A549 (cell line): ENCODE measurements around the gene SSUH2. TPM values are rescaled to one million over a fixed set of nuclear protein-coding genes. Genes with fewer than 3 reads are reported as not detected.

Source experiments
- ATAC-seq, 2 experiments: fragments of 200-7000 bp in 1 of 2; fragments of >200 bp in 1 of 2; cut with Nextera tagmentation in 1 of 2; cut with Tn5 transposase in 1 of 2; 3 replicates each; pipeline versions ENCODE4 v1.8.0 to v1.9.1; 2018 to 2020; ENCODE audit warnings: mild to moderate bottlenecking in 1 of 2, moderate library complexity in 1 of 2
- CTCF ChIA-PET: fragments of 300-600 bp; sonication (Branson Sonifier 250); formaldehyde crosslinking; extraction: SDS; loops from one replicate; lab custom pipeline; 2021; ENCODE audit warnings: antibody characterized with exemption, inconsistent platforms; lab: Yijun Ruan, JAX
- POLR2A ChIA-PET: fragments of 350-600 bp; formaldehyde crosslinking; extraction: SDS; loops from one replicate; lab custom pipeline; 2021; ENCODE audit warnings: antibody characterized with exemption, inconsistent platforms; lab: Yijun Ruan, JAX
- DNase-seq, 2 experiments: peaks; one replicate each; pipeline versions ENCODE4 v3.0.0 to v3.0.0-alpha.2; 2011 to 2016; ENCODE audit warnings: low read depth in 1 of 2, low spot score in 1 of 2
- FAIRE-seq: peaks from 2 replicates; lab custom pipeline; 2011; peaks lifted over from hg19 to GRCh38; lab: Jason Lieb, UNC
- H3K27ac ChIP-seq, 2 experiments: fragments of >200 bp; sonication (Bioruptor Twin); formaldehyde crosslinking; 3 replicates each; pipeline ENCODE4 v1.5.1; 2016 to 2017
- H3K4me1 ChIP-seq: fragments of >200 bp; sonication (Bioruptor Twin); formaldehyde crosslinking; 3 replicates; pipeline ENCODE4 v1.6.1; 2016
- H3K4me2 ChIP-seq: fragments of >200 bp; sonication (Bioruptor Twin); formaldehyde crosslinking; 3 replicates; pipeline ENCODE4 v1.6.1; 2016
- H3K4me3 ChIP-seq: fragments of >200 bp; sonication (Bioruptor Twin); formaldehyde crosslinking; 3 replicates; pipeline ENCODE4 v1.5.1; 2016
- H3K9me3 ChIP-seq: fragments of >200 bp; sonication (Bioruptor Twin); formaldehyde crosslinking; 3 replicates; pipeline ENCODE4 v1.6.1; 2016
- ATOH8 ChIP-seq: fragments of 250-450 bp; sonication (Bioruptor Pico); IDR thresholded peaks from 2 replicates; pipeline ENCODE4 v1.5.0; 2020; ENCODE audit warnings: low read depth, mild to moderate bottlenecking, moderate library complexity
- BHLHE40 ChIP-seq: IDR thresholded peaks from 2 replicates; pipeline ENCODE4 v1.6.1; 2012; ENCODE audit warnings: low read depth, low read length, inconsistent platforms
- CBX8 ChIP-seq: fragments of 200-600 bp; sonication (generic); IDR thresholded peaks from 2 replicates; pipeline ENCODE4 v1.6.1; 2016
- CHD2 ChIP-seq: fragments of 150-350 bp; IDR thresholded peaks from 2 replicates; pipeline ENCODE4 v1.6.1; 2014; ENCODE audit warnings: low read length; ENCODE audit not compliant: partially characterized antibody
- CHD4 ChIP-seq: fragments of 200-600 bp; sonication (generic); IDR thresholded peaks from 2 replicates; pipeline ENCODE4 v1.6.1; 2016; ENCODE audit warnings: antibody characterized with exemption, mild to moderate bottlenecking, borderline replicate concordance
- HOXA7 ChIP-seq: fragments of 250-450 bp; sonication (Bioruptor Pico); IDR thresholded peaks from 2 replicates; pipeline ENCODE4 v1.5.0; 2020; ENCODE audit warnings: mild to moderate bottlenecking, moderate library complexity
- JUN ChIP-seq, 2 experiments: fragments of >200 bp; sonication (Bioruptor Twin); formaldehyde crosslinking; IDR thresholded peaks; 2 replicates in 1 of 2; 3 replicates in 1 of 2; pipeline ENCODE4 v1.6.1; 2016 to 2017
- NFE2L2 ChIP-seq: fragments of 150-350 bp; conservative IDR thresholded peaks from 2 replicates; pipeline ENCODE4 v1.6.1; 2014; ENCODE audit warnings: low read length
- PBX3 ChIP-seq: IDR thresholded peaks from 2 replicates; pipeline ENCODE4 v1.6.1; 2012
- RCOR1 ChIP-seq: fragments of 150-350 bp; IDR thresholded peaks from 2 replicates; pipeline ENCODE4 v1.6.1; 2014; ENCODE audit warnings: antibody characterized with exemption, low read length, low read depth
- RNF2 ChIP-seq: fragments of 200-600 bp; sonication (generic); IDR thresholded peaks from 2 replicates; pipeline ENCODE4 v1.6.1; 2016; ENCODE audit warnings: low read depth, mild to moderate bottlenecking, antibody characterized with exemption, moderate library complexity, borderline replicate concordance
- SMC3 ChIP-seq: fragments of >200 bp; sonication (Bioruptor Twin); formaldehyde crosslinking; IDR thresholded peaks from 3 replicates; pipeline ENCODE4 v1.6.1; 2018; ENCODE audit warnings: inconsistent platforms
- TP53 ChIP-seq: fragments of 250-450 bp; sonication (Bioruptor Pico); IDR thresholded peaks from 2 replicates; pipeline ENCODE4 v1.5.0; 2021; ENCODE audit warnings: mild to moderate bottlenecking, moderate library complexity
- ZC3H11A ChIP-seq: fragments of 450-650 bp; IDR thresholded peaks from 2 replicates; pipeline ENCODE4 v1.6.1; 2014; ENCODE audit warnings: antibody characterized with exemption, mild to moderate bottlenecking
- ZSCAN20 ChIP-seq: fragments of 250-450 bp; sonication (Bioruptor Pico); IDR thresholded peaks from 2 replicates; pipeline ENCODE4 v1.8.0; 2022; ENCODE audit warnings: mild to moderate bottlenecking, moderate library complexity
- WGBS: methylation state at CpG from one replicate; pipeline ENCODE4 v1.1.6; 2017; ENCODE audit errors: missing lambda C conversion rate; 5-methylcytosine and 5-hydroxymethylcytosine counted together
- polyA plus RNA-seq, 4 experiments: library from polyadenylated mRNA; depleted of rRNA in 3 of 4; stranded (reverse); fragments of >200 nt; fragmentation: RNase III in 1 of 4; extraction: RNeasy Plus Mini Kit Qiagen cat#74134 plus additional on column Dnase treatment in 1 of 4; gene quantifications; 2 replicates in 3 of 4; 3 replicates in 1 of 4; pipeline ENCODE4 v1.2.3, GENCODE V29; 2011 to 2017
- TF ChIP-seq, protein P1 (sequence below): fragments of >200 bp; sonication (Bioruptor Twin); formaldehyde crosslinking; IDR thresholded peaks from 3 replicates; pipeline ENCODE4 v1.5.1; 2016
- TF ChIP-seq, protein P2 (sequence below): IDR thresholded peaks from 2 replicates; pipeline ENCODE4 v1.6.1; 2012
- TF ChIP-seq, protein P3 (sequence below): fragments of 450-650 bp; IDR thresholded peaks from 2 replicates; pipeline ENCODE4 v1.6.1; 2014; ENCODE audit warnings: antibody characterized with exemption

Gene SSUH2
- polyA plus RNA-seq, 2 of the 4 experiments (the other 2 are of a cell fraction): 0.56 to 0.59 TPM

GRCh38 chr3:8579943-8580342 lies 64.7 kb downstream of the SSUH2 start (continued):
- TF ChIP-seq CHD2 (no peak), NFE2L2 (no peak), TP53 (no peak), SMC3 (no peak)
- TF ChIP-seq, all 56 proteins: peak for 0

DNA sequence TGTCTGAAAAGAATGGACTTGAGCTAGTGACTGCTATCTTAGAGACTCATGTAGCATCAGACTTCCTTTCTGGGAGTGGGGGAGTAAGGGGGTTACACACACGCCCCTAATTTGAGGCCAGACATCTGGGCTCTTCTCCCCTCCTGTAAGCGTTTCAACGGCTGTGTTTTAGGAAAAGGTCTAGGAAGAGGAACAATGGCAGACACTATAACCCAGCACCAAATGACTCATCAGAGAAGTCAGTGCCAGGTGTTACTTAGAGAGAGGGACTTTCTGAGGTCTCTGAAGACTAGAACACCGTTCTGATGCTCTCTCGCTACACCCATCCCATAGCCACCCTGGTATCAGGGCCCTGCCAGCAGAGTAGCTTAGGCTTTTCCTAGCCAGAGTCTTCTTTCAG lies 65.5 kb downstream of the SSUH2 start:
- WGBS: 65% methylated on average over 5 of the region's 5 CpGs
- Histone ChIP-seq H3K4me1 (peaks cover 13% of the 10 kb centered on the region), H3K9me3 (no peaks in the 10 kb centered on the region), H3K4me3 (no peak overlapping the region), H3K27ac (no peak overlapping the region), H3K4me2 (no peak overlapping the region)
- ATAC-seq (no peak; a peak in 2 of 6 replicates), FAIRE-seq (no peak), DNase-seq (no peak)
- POLR2A ChIA-PET: no interaction called here
- TF ChIP-seq ATOH8 (CRISPR knock-in tag) (no peak), RCOR1 (no peak), CHD4 (no peak), ZSCAN20 (CRISPR knock-in tag) (no peak), BHLHE40 (no peak), RNF2 (no peak), CBX8 (no peak), ZC3H11A (no peak)
- CTCF ChIA-PET: interaction anchor here (1.1 to 1.9 kb wide), 2 partner anchors 43 to 137 kb away, joined by 3 to 6 read pairs; no protein-coding TSS in a partner anchor

GRCh38 chr3:8578282-8578681 lies 66.3 kb downstream of the SSUH2 start:
- DNase-seq (no peak), ATAC-seq (no peak), FAIRE-seq (no peak)
- Histone ChIP-seq H3K4me1 (peaks cover 13% of the 10 kb centered on the region), H3K4me3 (no peak overlapping the region), H3K4me2 (no peak overlapping the region), H3K9me3 (no peaks in the 10 kb centered on the region), H3K27ac (no peak overlapping the region)
- CTCF ChIA-PET: no interaction called here
- POLR2A ChIA-PET: no interaction called here
- TF ChIP-seq, protein P1, sequence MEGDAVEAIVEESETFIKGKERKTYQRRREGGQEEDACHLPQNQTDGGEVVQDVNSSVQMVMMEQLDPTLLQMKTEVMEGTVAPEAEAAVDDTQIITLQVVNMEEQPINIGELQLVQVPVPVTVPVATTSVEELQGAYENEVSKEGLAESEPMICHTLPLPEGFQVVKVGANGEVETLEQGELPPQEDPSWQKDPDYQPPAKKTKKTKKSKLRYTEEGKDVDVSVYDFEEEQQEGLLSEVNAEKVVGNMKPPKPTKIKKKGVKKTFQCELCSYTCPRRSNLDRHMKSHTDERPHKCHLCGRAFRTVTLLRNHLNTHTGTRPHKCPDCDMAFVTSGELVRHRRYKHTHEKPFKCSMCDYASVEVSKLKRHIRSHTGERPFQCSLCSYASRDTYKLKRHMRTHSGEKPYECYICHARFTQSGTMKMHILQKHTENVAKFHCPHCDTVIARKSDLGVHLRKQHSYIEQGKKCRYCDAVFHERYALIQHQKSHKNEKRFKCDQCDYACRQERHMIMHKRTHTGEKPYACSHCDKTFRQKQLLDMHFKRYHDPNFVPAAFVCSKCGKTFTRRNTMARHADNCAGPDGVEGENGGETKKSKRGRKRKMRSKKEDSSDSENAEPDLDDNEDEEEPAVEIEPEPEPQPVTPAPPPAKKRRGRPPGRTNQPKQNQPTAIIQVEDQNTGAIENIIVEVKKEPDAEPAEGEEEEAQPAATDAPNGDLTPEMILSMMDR: no peak
- TF ChIP-seq, protein P2, sequence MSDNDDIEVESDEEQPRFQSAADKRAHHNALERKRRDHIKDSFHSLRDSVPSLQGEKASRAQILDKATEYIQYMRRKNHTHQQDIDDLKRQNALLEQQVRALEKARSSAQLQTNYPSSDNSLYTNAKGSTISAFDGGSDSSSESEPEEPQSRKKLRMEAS: no peak
- TF ChIP-seq PBX3 (no peak), CHD4 (no peak), ZC3H11A (no peak), HOXA7 (CRISPR knock-in tag) (no peak), BHLHE40 (no peak), JUN (IDR thresholded peaks at IDR 0.05) (no peak)
- TF ChIP-seq, protein P3, sequence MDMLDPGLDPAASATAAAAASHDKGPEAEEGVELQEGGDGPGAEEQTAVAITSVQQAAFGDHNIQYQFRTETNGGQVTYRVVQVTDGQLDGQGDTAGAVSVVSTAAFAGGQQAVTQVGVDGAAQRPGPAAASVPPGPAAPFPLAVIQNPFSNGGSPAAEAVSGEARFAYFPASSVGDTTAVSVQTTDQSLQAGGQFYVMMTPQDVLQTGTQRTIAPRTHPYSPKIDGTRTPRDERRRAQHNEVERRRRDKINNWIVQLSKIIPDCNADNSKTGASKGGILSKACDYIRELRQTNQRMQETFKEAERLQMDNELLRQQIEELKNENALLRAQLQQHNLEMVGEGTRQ: no peak
- WGBS: 90% methylated on average over 4 of the region's 4 CpGs
